GM12892 (cell line): ENCODE data around the gene OBP2A.

Experiments used
- POLR2A ChIP-seq: IDR thresholded peaks from 2 replicates; pipeline ENCODE4 v1.6.1; 2011; ENCODE audit warnings: low read depth, low read length, control low read depth
- POLR2AphosphoS5 ChIP-seq: IDR thresholded peaks from 2 replicates; pipeline ENCODE4 v1.6.1; 2011; ENCODE audit warnings: low read depth, low read length, control low read depth
- TAF1 ChIP-seq: IDR thresholded peaks from 2 replicates; pipeline ENCODE4 v1.6.1; 2011; ENCODE audit warnings: low read depth, mild to moderate bottlenecking, control low read depth, low read length, borderline replicate concordance

GRCh38 chr9:135519179-135519971 is 26.6 kb upstream of the OBP2A start:
- TF ChIP-seq POLR2AphosphoS5 = no peak
- no peak for TF ChIP-seq POLR2A
- no peak for TF ChIP-seq TAF1
